IPS-20b (cell line): ENCODE measurements around the gene AMER2.
A peak's percentile ranks its signal among the peaks of the same experiment; 100 is the strongest.

Source experiments
- H3K27ac ChIP-seq: one replicate; pipeline ENCODE4 v1.5.1; 2013; ENCODE audit warnings: low read length
- H3K27me3 ChIP-seq: 2 replicates; pipeline ENCODE4 v1.6.1; 2013; ENCODE audit warnings: mild to moderate bottlenecking, low read length, inconsistent platforms; ENCODE audit not compliant: insufficient read depth
- H3K36me3 ChIP-seq: 2 replicates; pipeline ENCODE4 v1.6.1; 2013; ENCODE audit warnings: low read depth, mild to moderate bottlenecking, inconsistent platforms, low read length, moderate library complexity; ENCODE audit not compliant: insufficient read depth
- H3K4me1 ChIP-seq: 2 replicates; pipeline ENCODE4 v1.6.1; 2013; ENCODE audit warnings: mild to moderate bottlenecking, control low read depth, inconsistent platforms, low read length, moderate library complexity; ENCODE audit not compliant: insufficient read depth
- H3K4me3 ChIP-seq: 2 replicates; pipeline ENCODE4 v1.5.1; 2013; ENCODE audit warnings: mild to moderate bottlenecking, low read length, inconsistent platforms
- H3K9ac ChIP-seq: 2 replicates; pipeline ENCODE4 v1.6.1; 2013; ENCODE audit warnings: low read depth, mild to moderate bottlenecking, inconsistent platforms, low read length, moderate library complexity
- H3K9me3 ChIP-seq: 2 replicates; pipeline ENCODE4 v1.6.1; 2013; ENCODE audit warnings: mild to moderate bottlenecking, low read depth, low read length, inconsistent platforms; ENCODE audit not compliant: insufficient read depth

AMER2 gene

GRCh38 chr13:25148402-25148771 is 23.7 kb downstream of the AMER2 start:
- peaks cover 21% of the 10 kb centered on the region for H3K4me1 ChIP-seq
- no peaks in the 10 kb centered on the region for H3K9me3 ChIP-seq
- no peaks in the 10 kb centered on the region for H3K36me3 ChIP-seq
- no peak overlapping the region for H3K4me3 ChIP-seq
- no peak overlapping the region for H3K27ac ChIP-seq
- H3K9ac ChIP-seq, result no peak overlapping the region
- no peaks in the 10 kb centered on the region for H3K27me3 ChIP-seq

- H3K27me3 ChIP-seq, result no peaks in the 10 kb centered on the region
- no peaks in the 10 kb centered on the region for H3K36me3 ChIP-seq
- peaks cover 16% of the 10 kb centered on the region for H3K4me1 ChIP-seq
- no peak overlapping the region for H3K9ac ChIP-seq
- no peaks in the 10 kb centered on the region for H3K9me3 ChIP-seq
- no peak overlapping the region for H3K27ac ChIP-seq
- no peak overlapping the region for H3K4me3 ChIP-seq
These were observed 24.3 kb downstream of the AMER2 start for GRCh38 chr13:25147638-25148401.

GRCh38 chr13:25143706-25144105 is 28.4 kb downstream of the AMER2 start:
- Histone ChIP-seq H3K4me3 (no peak overlapping the region), H3K27me3 (no peaks in the 10 kb centered on the region), H3K27ac (no peak overlapping the region), H3K36me3 (no peaks in the 10 kb centered on the region), H3K4me1 (0 out of 2 replicates have a peak, but pooled peaks cover 8% of the 10 kb centered on the region), H3K9ac (no peak overlapping the region), H3K9me3 (no peaks in the 10 kb centered on the region)

- H3K9me3 ChIP-seq, result no peaks in the 10 kb centered on the region
- H3K27me3 ChIP-seq, result no peaks in the 10 kb centered on the region
- no peak overlapping the region for H3K9ac ChIP-seq
- H3K36me3 ChIP-seq, result no peaks in the 10 kb centered on the region
- no peak overlapping the region for H3K27ac ChIP-seq
- H3K4me1 ChIP-seq, result peaks cover 25% of the 10 kb centered on the region; the same call in 1 of the 2 replicates
- no peak overlapping the region for H3K4me3 ChIP-seq
These were observed 31.0 kb downstream of the AMER2 start for GRCh38 chr13:25141042-25141441.

- Histone ChIP-seq H3K27me3 (no peaks in the 10 kb centered on the region), H3K4me1 (peaks cover 26% of the 10 kb centered on the region; the same call in 1 of the 2 replicates), H3K9ac (0 out of 2 replicates have a peak overlapping the region, but pooled peaks have one; percentile 2), H3K4me3 (peak overlapping the region; percentile 52; the same call in 1 of the 2 replicates), H3K36me3 (no peaks in the 10 kb centered on the region; the same call in 1 of the 2 replicates), H3K27ac (no peak overlapping the region), H3K9me3 (peaks cover 8% of the 10 kb centered on the region; the same call in 1 of the 2 replicates)
These were observed 34.3 kb downstream of the AMER2 start for GRCh38 chr13:25137788-25138115.

GRCh38 chr13:25136880-25137787 is 35.0 kb downstream of the AMER2 start:
- no peaks in the 10 kb centered on the region for H3K27me3 ChIP-seq
- no peaks in the 10 kb centered on the region; the same call in 1 of the 2 replicates for H3K36me3 ChIP-seq
- peaks cover 8% of the 10 kb centered on the region; the same call in 1 of the 2 replicates for H3K9me3 ChIP-seq
- H3K4me3 ChIP-seq, result peak overlapping the region; percentile 52; the same call in 1 of the 2 replicates
- peaks cover 31% of the 10 kb centered on the region for H3K4me1 ChIP-seq
- H3K9ac ChIP-seq, result peak overlapping the region; percentile 23; the same call in 1 of the 2 replicates
- no peak overlapping the region for H3K27ac ChIP-seq

GRCh38 chr13:25135896-25136295 is 36.2 kb downstream of the AMER2 start:
- peaks cover 38% of the 10 kb centered on the region for H3K4me1 ChIP-seq
- H3K36me3 ChIP-seq, result no peaks in the 10 kb centered on the region; the same call in 1 of the 2 replicates
- H3K27me3 ChIP-seq, result no peaks in the 10 kb centered on the region
- peaks cover 8% of the 10 kb centered on the region; the same call in 1 of the 2 replicates for H3K9me3 ChIP-seq
- no peak overlapping the region for H3K27ac ChIP-seq
- H3K4me3 ChIP-seq, result no peak overlapping the region
- H3K9ac ChIP-seq, result peak overlapping the region; percentile 23; the same call in 1 of the 2 replicates

GRCh38 chr13:25132751-25133390 is 39.2 kb downstream of the AMER2 start:
- H3K27ac ChIP-seq, result no peak overlapping the region
- no peaks in the 10 kb centered on the region; the same call in 1 of the 2 replicates for H3K36me3 ChIP-seq
- no peaks in the 10 kb centered on the region for H3K27me3 ChIP-seq

GRCh38 chr13:25131881-25132420 is 40.1 kb downstream of the AMER2 start:
- H3K9me3 ChIP-seq, result peaks cover 8% of the 10 kb centered on the region; the same call in 1 of the 2 replicates
- no peaks in the 10 kb centered on the region for H3K27me3 ChIP-seq
- no peak overlapping the region for H3K27ac ChIP-seq
- peaks cover 26% of the 10 kb centered on the region for H3K4me1 ChIP-seq
- no peaks in the 10 kb centered on the region; the same call in 1 of the 2 replicates for H3K36me3 ChIP-seq
- H3K9ac ChIP-seq, result no peak overlapping the region
- no peak overlapping the region for H3K4me3 ChIP-seq

More at GRCh38 chr13:25132751-25133390, 39.2 kb downstream of the AMER2 start:
- H3K9me3 ChIP-seq, result peaks cover 8% of the 10 kb centered on the region; the same call in 1 of the 2 replicates
- H3K9ac ChIP-seq, result no peak overlapping the region
- H3K4me3 ChIP-seq, result no peak overlapping the region
- H3K4me1 ChIP-seq, result peaks cover 32% of the 10 kb centered on the region

- Histone ChIP-seq H3K4me1 (peaks cover 16% of the 10 kb centered on the region), H3K9ac (no peak overlapping the region), H3K9me3 (peaks cover 8% of the 10 kb centered on the region; the same call in 1 of the 2 replicates), H3K27me3 (no peaks in the 10 kb centered on the region), H3K4me3 (no peak overlapping the region), H3K27ac (no peak overlapping the region), H3K36me3 (no peaks in the 10 kb centered on the region; the same call in 1 of the 2 replicates)
These were observed 41.1 kb downstream of the AMER2 start for GRCh38 chr13:25130944-25131343.

GRCh38 chr13:25118378-25118905 is 53.6 kb downstream of the AMER2 start:
- Histone ChIP-seq H3K9me3 (peaks cover 6% of the 10 kb centered on the region; the same call in 1 of the 2 replicates), H3K9ac (no peak overlapping the region), H3K36me3 (no peaks in the 10 kb centered on the region), H3K4me3 (no peak overlapping the region), H3K27ac (no peak overlapping the region), H3K27me3 (no peaks in the 10 kb centered on the region), H3K4me1 (peaks cover 8% of the 10 kb centered on the region)
